ENCODE results near the gene DOCK2. TPM values are rescaled to one million over a fixed set of nuclear protein-coding genes. Genes with fewer than 3 reads are reported as not detected.

Gene DOCK2
- total and polyA plus RNA-seq, 2 donors (not counting 3 experiments of a cell fraction or from before 2014, with no cell fraction given): 0.62 to 4.8 TPM

GRCh38 chr5:169706758-169707450, 69.8 kb downstream of the DOCK2 start:
- CTCF ChIA-PET: interaction anchor here (0.7 to 1.8 kb wide), 11 partner anchors 9 to 510 kb away, joined by 3 to 21 read pairs (median 3); partner anchors contain the start of genes INSYN2B and SPDL1
- Histone ChIP-seq H3K9me1 (replicated peaks; ENCODE audit: control insufficient read depth, extremely low read depth, insufficient read depth, low read length) (no peaks in the 10 kb centered on the region), H3K4me3 (replicated peaks in 1 of 3; ENCODE audit: insufficient read depth in 1 of 3, low read depth in 1 of 3, low read length in 3 of 3) (no peak overlapping the region), H3K9me3 (replicated peaks; ENCODE audit: control insufficient read depth, insufficient read depth, low read length) (no peaks in the 10 kb centered on the region), H3K27ac (ENCODE audit: insufficient read depth, low read depth, low read length) (peak overlapping the region; percentile 4), H3K27me3 (ENCODE audit: control insufficient read depth in 2 of 2, insufficient read depth in 2 of 2, low read length in 2 of 2) (no peaks in the 10 kb centered on the region), H3K9ac (replicated peaks; ENCODE audit: extremely low read depth, insufficient read depth, low read length) (no peak overlapping the region), H4K20me1 (replicated peaks; ENCODE audit: control insufficient read depth, extremely low read depth, insufficient read depth, low read length) (no peaks in the 10 kb centered on the region), H3K4me1 (ENCODE audit: control insufficient read depth, extremely low read depth, insufficient read depth, low read length) (peaks cover 25% of the 10 kb centered on the region), H3K79me2 (ENCODE audit: control insufficient read depth, insufficient read depth, low read length) (no peaks in the 10 kb centered on the region), H2AFZ (ENCODE audit: low read depth, low read length) (peak overlapping the region; percentile 20), H3K36me3 (ENCODE audit: control insufficient read depth in 2 of 2, extremely low read depth in 1 of 2, insufficient read depth in 2 of 2, low read length in 2 of 2) (no peaks in the 10 kb centered on the region), H3K4me2 (ENCODE audit: insufficient read depth, low read length) (no peak overlapping the region)
- BruUV-seq (replicated peaks): no TSS peak
- dilution Hi-C loops (cut with MboI; ENCODE audit: extremely low pct_ligation_motif_present, low sequenced_read_pairs): no loop called here
- POLR2A ChIA-PET: no interaction called here
- intact Hi-C loops (cut with micrococcal nuclease): loop anchor here (10.0 kb wide), 1 partner anchor 718 kb away; no protein-coding TSS in a partner anchor
- TF ChIP-seq FOS (IDR thresholded peaks at IDR 0.05; ENCODE audit: borderline replicate concordance, insufficient read depth, low read length): peak; percentile 65
- TF ChIP-seq JUN (IDR thresholded peaks at IDR 0.05; ENCODE audit: borderline replicate concordance, insufficient read depth, insufficient read length, low read depth): no peak
- peak; percentile 71 for TF ChIP-seq GATA2 (IDR thresholded peaks at IDR 0.05; ENCODE audit: insufficient read depth, insufficient read length, low read depth, low read length)
- FAIRE-seq (peak; percentile 90), DNase-seq (ENCODE audit: low read depth, low spot score) (peak; percentile 59)

DNA sequence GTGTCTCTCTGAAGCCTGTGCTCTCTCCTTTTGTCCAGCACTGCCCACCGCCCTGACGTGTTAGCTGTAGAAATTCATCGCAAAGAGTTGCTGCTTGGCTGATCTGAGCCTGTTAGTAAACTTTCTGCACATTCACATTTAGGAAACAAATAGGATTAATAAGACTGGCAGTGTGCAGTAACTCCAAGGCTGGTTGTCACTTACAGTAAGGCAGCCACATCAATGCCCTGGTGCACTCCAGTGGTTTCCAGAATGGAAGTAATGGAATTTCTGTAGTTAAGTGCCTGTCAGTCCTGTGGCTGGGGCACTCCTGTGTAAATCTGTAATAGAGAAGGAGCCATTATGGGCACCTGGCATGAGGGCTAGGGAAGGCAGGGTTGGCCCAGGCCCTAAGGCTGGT, 70.6 kb downstream of the DOCK2 start:
- FAIRE-seq (no peak), DNase-seq (ENCODE audit: low read depth, low spot score) (no peak)
- peaks cover 22% of the 10 kb centered on the region for H3K4me1 ChIP-seq (ENCODE audit: control insufficient read depth, extremely low read depth, insufficient read depth, low read length)
- H3K79me2 ChIP-seq (ENCODE audit: control insufficient read depth, insufficient read depth, low read length): no peaks in the 10 kb centered on the region
- no peaks in the 10 kb centered on the region for H4K20me1 ChIP-seq (replicated peaks; ENCODE audit: control insufficient read depth, extremely low read depth, insufficient read depth, low read length)
- H2AFZ ChIP-seq (ENCODE audit: low read depth, low read length): no peak overlapping the region
- no peaks in the 10 kb centered on the region for H3K36me3 ChIP-seq (ENCODE audit: control insufficient read depth in 2 of 2, extremely low read depth in 1 of 2, insufficient read depth in 2 of 2, low read length in 2 of 2)
- no peak for TF ChIP-seq POLR2AphosphoS5 (IDR thresholded peaks at IDR 0.05; ENCODE audit: insufficient read depth, low read depth, low read length)
- BruUV-seq (replicated peaks): no TSS peak
- no peaks in the 10 kb centered on the region for H3K9me1 ChIP-seq (replicated peaks; ENCODE audit: control insufficient read depth, extremely low read depth, insufficient read depth, low read length)
- dilution Hi-C loops (cut with MboI; ENCODE audit: extremely low pct_ligation_motif_present, low sequenced_read_pairs) (no loop called here), intact Hi-C loops (cut with micrococcal nuclease) (loop anchor here (10.0 kb wide), 1 partner anchor 717 kb away; no protein-coding TSS in a partner anchor)
- H3K9me3 ChIP-seq (replicated peaks; ENCODE audit: control insufficient read depth, insufficient read depth, low read length): no peaks in the 10 kb centered on the region
- H3K4me2 ChIP-seq (ENCODE audit: insufficient read depth, low read length): no peak overlapping the region
- H3K27me3 ChIP-seq (ENCODE audit: control insufficient read depth in 2 of 2, insufficient read depth in 2 of 2, low read length in 2 of 2): no peaks in the 10 kb centered on the region
- POLR2A ChIA-PET: no interaction called here
- H3K9ac ChIP-seq (replicated peaks; ENCODE audit: extremely low read depth, insufficient read depth, low read length): no peak overlapping the region
- no peak overlapping the region for H3K4me3 ChIP-seq (replicated peaks in 1 of 3; ENCODE audit: insufficient read depth in 1 of 3, low read depth in 1 of 3, low read length in 3 of 3)
- CTCF ChIA-PET: interaction anchor here (1.2 to 1.7 kb wide), 4 partner anchors 9 to 363 kb away, joined by 3 to 10 read pairs (median 6); no protein-coding TSS in a partner anchor
- H3K27ac ChIP-seq (ENCODE audit: insufficient read depth, low read depth, low read length): no peak overlapping the region
